SU-DHL-6 (cell line): ENCODE data around the gene CHST10.

Experiments used
- EZH2phosphoT487 ChIP-seq: fragments of 200-600 bp; sonication (generic), shearing (Covaris generic); conservative IDR thresholded peaks from 2 replicates; pipeline ENCODE4 v1.6.1; 2018; ENCODE audit warnings: mild to moderate bottlenecking, antibody characterized with exemption, low read length, moderate library complexity, mixed read lengths
- TF ChIP-seq, protein P1 (sequence below): fragments of 200-600 bp; sonication (generic); IDR thresholded peaks from one replicate; pipeline ENCODE4 v1.5.1; 2017; ENCODE audit warnings: antibody characterized with exemption, mild to moderate bottlenecking, low read length, moderate library complexity; ENCODE audit not compliant: insufficient read depth, poor library complexity, severe bottlenecking

- TF ChIP-seq, protein P1, sequence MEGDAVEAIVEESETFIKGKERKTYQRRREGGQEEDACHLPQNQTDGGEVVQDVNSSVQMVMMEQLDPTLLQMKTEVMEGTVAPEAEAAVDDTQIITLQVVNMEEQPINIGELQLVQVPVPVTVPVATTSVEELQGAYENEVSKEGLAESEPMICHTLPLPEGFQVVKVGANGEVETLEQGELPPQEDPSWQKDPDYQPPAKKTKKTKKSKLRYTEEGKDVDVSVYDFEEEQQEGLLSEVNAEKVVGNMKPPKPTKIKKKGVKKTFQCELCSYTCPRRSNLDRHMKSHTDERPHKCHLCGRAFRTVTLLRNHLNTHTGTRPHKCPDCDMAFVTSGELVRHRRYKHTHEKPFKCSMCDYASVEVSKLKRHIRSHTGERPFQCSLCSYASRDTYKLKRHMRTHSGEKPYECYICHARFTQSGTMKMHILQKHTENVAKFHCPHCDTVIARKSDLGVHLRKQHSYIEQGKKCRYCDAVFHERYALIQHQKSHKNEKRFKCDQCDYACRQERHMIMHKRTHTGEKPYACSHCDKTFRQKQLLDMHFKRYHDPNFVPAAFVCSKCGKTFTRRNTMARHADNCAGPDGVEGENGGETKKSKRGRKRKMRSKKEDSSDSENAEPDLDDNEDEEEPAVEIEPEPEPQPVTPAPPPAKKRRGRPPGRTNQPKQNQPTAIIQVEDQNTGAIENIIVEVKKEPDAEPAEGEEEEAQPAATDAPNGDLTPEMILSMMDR = peak; percentile 72
- no peak for TF ChIP-seq EZH2phosphoT487
These were observed 36.2 kb downstream of the CHST10 start for GRCh38 chr2:100381240-100381639.
